HG02588 (cell line): ENCODE measurements around the gene GPRC5B.

Experiments used
- ATAC-seq: cut with Tn5 transposase; IDR thresholded peaks from one replicate; pipeline ENCODE4 v1.9.1; 2021; ENCODE audit warnings: mild to moderate bottlenecking, moderate library complexity; ENCODE audit not compliant: unreplicated experiment

Gene GPRC5B

GRCh38 chr16:19822533-19822932, 62.1 kb downstream of the GPRC5B start:
- ATAC-seq, result no peak

GRCh38 chr16:19817875-19818274, 66.8 kb downstream of the GPRC5B start:
- no peak for ATAC-seq

- ATAC-seq, result no peak
These were observed 67.5 kb downstream of the GPRC5B start for GRCh38 chr16:19817122-19817521.

GRCh38 chr16:19815418-19815817, 69.2 kb downstream of the GPRC5B start:
- ATAC-seq, result no peak

- no peak for ATAC-seq
These were observed 71.7 kb downstream of the GPRC5B start for GRCh38 chr16:19812986-19813385.

GRCh38 chr16:19810817-19811731, 73.6 kb downstream of the GPRC5B start:
- ATAC-seq, result no peak

- ATAC-seq, result no peak
These were observed 75.0 kb downstream of the GPRC5B start for GRCh38 chr16:19809693-19810092.

GRCh38 chr16:19809121-19809635, 75.5 kb downstream of the GPRC5B start:
- no peak for ATAC-seq

- no peak for ATAC-seq
These were observed 76.5 kb downstream of the GPRC5B start for GRCh38 chr16:19808061-19808641.
